PC-3 (cell line): ENCODE results near the gene ACTR6.

Experiments
- EZH2 ChIP-seq: fragments of 300-600 bp; sonication (generic); IDR thresholded peaks from one replicate; pipeline ENCODE4 v1.6.1; 2017; ENCODE audit warnings: antibody characterized with exemption, mild to moderate bottlenecking, low read length; ENCODE audit not compliant: unreplicated experiment
- TF ChIP-seq, protein P1 (sequence below): fragments of 300-600 bp; sonication (generic); conservative IDR thresholded peaks from 2 replicates; pipeline ENCODE4 v1.5.1; 2017; ENCODE audit warnings: antibody characterized with exemption, low read depth, mild to moderate bottlenecking, low read length

DNA sequence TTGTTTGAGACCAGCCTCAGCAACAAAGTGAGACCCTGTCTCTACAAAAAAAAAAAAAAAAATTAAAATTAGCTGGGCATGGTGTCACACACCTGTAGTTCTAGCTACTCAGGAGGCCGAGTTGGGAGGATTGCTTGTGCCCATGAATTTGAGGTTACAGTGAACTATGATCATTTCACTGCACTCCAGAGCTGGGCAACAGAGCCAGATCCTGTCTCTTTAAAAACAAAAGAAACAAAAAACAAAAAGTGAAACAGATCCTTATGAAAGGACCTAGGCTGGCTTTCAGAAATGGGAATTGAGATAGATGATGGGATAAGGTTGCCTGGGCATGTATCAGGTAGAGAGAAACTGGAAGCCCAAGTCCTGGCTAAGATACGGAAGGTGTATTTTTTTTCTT is 13.9 kb downstream of the ACTR6 start:
- TF ChIP-seq EZH2 = no peak
- TF ChIP-seq, protein P1, sequence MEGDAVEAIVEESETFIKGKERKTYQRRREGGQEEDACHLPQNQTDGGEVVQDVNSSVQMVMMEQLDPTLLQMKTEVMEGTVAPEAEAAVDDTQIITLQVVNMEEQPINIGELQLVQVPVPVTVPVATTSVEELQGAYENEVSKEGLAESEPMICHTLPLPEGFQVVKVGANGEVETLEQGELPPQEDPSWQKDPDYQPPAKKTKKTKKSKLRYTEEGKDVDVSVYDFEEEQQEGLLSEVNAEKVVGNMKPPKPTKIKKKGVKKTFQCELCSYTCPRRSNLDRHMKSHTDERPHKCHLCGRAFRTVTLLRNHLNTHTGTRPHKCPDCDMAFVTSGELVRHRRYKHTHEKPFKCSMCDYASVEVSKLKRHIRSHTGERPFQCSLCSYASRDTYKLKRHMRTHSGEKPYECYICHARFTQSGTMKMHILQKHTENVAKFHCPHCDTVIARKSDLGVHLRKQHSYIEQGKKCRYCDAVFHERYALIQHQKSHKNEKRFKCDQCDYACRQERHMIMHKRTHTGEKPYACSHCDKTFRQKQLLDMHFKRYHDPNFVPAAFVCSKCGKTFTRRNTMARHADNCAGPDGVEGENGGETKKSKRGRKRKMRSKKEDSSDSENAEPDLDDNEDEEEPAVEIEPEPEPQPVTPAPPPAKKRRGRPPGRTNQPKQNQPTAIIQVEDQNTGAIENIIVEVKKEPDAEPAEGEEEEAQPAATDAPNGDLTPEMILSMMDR = no peak
